ENCODE results near the gene TRMT61A.
A peak's percentile ranks its signal among the peaks of the same experiment; 100 is the strongest.
"Not testable (repeated sequence)": the region's sequence is repeated elsewhere in the genome, so short reads cannot be mapped to it uniquely, and the experiment has no call there.

TRMT61A gene

DNA sequence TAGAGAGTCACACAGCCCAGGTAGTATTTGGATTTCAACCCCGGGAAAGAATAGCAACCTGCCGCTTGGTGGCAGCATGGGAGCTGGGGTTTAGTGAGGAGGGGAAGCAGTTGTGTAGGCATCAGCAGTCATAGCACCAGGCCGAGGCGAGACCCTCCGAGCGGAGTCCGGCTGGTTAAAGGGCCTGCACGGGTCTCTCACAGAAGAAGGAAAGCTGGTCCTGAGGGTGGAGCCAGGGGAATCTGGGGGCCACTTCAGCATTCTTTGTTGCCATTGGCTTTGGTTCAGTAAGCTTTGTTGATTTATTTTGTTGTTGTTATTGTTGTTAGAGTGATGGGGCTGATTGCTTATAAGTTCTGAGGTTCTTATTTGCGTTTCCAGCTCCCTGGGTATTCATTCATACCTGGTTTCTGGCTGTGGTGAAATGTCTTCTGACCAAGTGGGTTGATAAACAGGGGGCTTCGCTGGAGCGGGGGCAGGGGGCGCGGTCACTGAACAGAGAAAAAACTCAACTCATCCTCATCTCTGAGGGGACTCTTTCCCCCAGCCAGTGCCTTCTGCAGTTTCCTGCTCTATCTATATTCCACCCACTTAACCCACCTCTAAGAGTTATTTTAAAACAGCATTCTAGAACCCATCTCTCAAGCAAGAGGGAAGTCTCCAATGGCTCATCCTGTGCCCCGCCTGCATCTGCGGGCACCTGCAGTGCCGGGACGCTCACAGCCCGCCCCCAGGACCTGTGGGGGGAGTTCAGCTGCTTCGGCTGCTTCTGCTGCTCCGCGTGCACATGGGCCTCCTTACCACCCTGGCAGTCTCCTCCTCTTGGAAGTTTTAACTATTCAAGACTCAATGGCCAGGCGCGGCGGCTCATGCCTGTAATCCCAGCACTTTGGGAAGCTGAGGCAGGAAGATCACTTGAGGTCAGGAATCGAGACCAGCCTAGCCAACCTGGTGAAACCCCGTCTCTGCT lies 18.0 kb upstream of the TRMT61A start:
- Histone ChIP-seq H3K4me3 (ENCODE audit: low read depth, low read length) (no peak overlapping the region), H3K27me3 (replicated peaks) (no peaks in the 10 kb centered on the region), H3K27ac (no peak overlapping the region), H3K36me3 (replicated peaks) (peaks cover 44% of the 10 kb centered on the region)
- in situ Hi-C loops (cut with HindIII; ENCODE audit: low pct_ligation_motif_present, low sequenced_read_pairs), result no loop called here
- DNase-seq, result no peak
- TF ChIP-seq, protein P1, sequence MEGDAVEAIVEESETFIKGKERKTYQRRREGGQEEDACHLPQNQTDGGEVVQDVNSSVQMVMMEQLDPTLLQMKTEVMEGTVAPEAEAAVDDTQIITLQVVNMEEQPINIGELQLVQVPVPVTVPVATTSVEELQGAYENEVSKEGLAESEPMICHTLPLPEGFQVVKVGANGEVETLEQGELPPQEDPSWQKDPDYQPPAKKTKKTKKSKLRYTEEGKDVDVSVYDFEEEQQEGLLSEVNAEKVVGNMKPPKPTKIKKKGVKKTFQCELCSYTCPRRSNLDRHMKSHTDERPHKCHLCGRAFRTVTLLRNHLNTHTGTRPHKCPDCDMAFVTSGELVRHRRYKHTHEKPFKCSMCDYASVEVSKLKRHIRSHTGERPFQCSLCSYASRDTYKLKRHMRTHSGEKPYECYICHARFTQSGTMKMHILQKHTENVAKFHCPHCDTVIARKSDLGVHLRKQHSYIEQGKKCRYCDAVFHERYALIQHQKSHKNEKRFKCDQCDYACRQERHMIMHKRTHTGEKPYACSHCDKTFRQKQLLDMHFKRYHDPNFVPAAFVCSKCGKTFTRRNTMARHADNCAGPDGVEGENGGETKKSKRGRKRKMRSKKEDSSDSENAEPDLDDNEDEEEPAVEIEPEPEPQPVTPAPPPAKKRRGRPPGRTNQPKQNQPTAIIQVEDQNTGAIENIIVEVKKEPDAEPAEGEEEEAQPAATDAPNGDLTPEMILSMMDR (IDR thresholded peaks at IDR 0.05; ENCODE audit: low read depth, low read length, missing control alignments), result no peak

DNA sequence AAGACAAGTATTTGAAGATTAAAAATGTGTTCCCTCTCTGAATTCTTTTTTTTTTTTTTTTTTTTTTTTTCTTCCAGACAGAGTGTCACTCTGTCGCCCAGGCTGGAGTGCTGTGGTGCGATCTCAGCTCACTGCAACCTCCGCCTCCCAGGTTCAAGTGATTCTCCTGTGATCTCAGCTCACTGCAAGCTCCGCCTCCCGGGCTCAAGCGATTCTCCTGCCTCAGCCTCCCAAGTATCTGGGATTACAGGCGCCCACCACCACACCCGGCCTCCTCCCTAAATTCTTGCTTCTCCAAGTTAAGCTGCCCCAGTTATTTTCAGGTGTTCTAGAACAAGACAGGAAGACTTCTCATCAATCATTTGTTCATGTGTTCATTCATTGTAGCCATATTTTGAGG lies 16.8 kb upstream of the TRMT61A start:
- peaks cover 39% of the 10 kb centered on the region for H3K36me3 ChIP-seq (replicated peaks)
- in situ Hi-C loops (cut with HindIII; ENCODE audit: low pct_ligation_motif_present, low sequenced_read_pairs); H3K27ac ChIP-seq: not testable (repeated sequence)

DNA sequence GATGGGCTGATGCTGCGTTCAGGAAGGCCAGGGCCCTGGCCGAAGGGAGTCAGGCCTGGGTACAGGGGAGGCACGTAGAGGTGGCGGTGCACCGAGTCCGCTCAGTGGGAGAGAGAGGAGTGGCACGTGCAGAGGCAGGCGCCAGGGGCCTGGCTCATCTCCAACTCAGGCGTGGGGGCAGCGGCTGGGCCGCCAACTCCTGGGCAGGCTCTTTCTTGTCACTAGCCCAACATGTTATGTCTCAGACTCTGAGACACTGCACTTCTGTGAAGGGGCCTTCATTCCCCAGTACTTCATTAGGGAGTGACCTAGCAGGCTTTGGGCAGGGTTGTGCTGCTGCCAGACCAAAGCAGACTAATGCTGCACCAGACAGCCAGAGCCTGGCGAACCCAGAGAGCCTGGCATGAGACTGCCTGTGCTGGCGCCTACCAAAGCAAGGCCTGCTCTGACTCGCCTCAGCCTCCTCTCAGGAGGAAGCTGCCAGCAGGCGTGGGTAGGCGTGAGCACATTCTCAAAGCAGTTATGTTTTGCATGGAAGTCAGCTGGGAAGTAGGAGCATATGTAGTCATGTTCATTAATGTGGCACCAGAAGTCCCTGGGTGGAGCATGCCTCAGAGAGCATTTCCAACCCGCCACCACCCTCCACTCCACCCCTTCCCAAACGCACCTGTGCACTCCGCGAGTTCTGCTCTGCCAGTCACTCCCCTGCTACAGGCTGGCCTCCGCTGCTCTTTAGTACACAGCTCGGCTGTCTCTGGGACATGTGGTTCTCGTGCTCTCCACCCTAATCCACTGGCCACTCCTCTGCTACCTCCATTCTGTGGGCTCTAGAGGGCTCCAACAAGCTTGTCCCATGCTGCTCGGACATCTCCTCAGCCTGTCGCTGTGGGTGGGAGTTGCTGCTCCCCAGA lies 16.0 kb upstream of the TRMT61A start:
- DNase-seq, result no peak
- no peaks in the 10 kb centered on the region for H3K27me3 ChIP-seq (replicated peaks)
- no peak overlapping the region for H3K27ac ChIP-seq
- TF ChIP-seq, protein P1 (IDR thresholded peaks at IDR 0.05; ENCODE audit: low read depth, low read length, missing control alignments), result peak; percentile 6
- peaks cover 33% of the 10 kb centered on the region for H3K36me3 ChIP-seq (replicated peaks)
- in situ Hi-C loops (cut with HindIII; ENCODE audit: low pct_ligation_motif_present, low sequenced_read_pairs), result no loop called here
- H3K4me3 ChIP-seq (ENCODE audit: low read depth, low read length), result no peak overlapping the region

More for the DNA sequence above, 16.8 kb upstream of the TRMT61A start:
- not testable (repeated sequence) for H3K27me3 ChIP-seq (replicated peaks); H3K4me3 ChIP-seq (ENCODE audit: low read depth, low read length); DNase-seq

DNA sequence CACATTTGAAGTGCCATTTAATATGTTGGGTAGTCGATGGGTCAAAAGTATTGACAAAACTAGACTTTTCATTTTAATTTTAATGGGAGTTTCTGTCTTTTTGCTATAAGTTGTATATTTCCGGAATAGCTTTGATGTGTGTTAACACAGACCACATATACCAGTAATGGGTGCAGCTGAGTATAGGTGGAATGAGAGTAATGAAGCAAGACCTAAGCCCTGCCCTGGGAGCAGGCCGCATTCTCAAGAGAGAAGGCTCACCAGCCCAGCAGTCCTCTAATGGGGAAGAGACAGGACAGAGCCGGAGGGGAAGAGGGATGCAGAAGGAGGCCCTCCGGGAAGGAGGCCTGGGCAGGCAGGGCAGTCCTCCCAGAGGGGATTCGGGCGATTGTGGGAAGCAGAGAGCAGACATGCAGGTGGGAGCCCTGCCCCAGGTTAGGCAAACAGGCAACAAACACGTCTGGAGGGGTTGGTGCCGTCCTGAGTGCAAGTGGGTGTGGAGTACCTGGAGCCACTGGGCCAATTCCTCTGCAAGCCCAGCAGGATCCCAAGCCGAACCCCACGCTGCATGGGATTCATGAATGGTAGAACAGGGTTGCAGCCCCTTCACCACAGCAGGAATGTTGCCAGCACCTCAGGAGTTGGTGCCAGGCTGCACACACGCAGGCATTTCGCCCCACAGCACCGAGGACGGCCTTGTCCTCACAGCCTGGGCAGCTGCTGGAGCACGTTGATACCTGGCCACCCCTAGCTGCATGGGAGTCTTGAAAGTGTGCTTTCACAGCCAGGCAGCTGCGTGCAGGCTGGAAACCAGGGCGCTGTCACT lies 14.2 kb upstream of the TRMT61A start:
- Histone ChIP-seq H3K36me3 (replicated peaks) (peaks cover 18% of the 10 kb centered on the region), H3K27me3 (replicated peaks) (no peaks in the 10 kb centered on the region), H3K27ac (no peak overlapping the region), H3K4me3 (ENCODE audit: low read depth, low read length) (no peak overlapping the region)
- in situ Hi-C loops (cut with HindIII; ENCODE audit: low pct_ligation_motif_present, low sequenced_read_pairs), result no loop called here
- TF ChIP-seq, protein P1 (IDR thresholded peaks at IDR 0.05; ENCODE audit: low read depth, low read length, missing control alignments), result no peak
- DNase-seq, result no peak

DNA sequence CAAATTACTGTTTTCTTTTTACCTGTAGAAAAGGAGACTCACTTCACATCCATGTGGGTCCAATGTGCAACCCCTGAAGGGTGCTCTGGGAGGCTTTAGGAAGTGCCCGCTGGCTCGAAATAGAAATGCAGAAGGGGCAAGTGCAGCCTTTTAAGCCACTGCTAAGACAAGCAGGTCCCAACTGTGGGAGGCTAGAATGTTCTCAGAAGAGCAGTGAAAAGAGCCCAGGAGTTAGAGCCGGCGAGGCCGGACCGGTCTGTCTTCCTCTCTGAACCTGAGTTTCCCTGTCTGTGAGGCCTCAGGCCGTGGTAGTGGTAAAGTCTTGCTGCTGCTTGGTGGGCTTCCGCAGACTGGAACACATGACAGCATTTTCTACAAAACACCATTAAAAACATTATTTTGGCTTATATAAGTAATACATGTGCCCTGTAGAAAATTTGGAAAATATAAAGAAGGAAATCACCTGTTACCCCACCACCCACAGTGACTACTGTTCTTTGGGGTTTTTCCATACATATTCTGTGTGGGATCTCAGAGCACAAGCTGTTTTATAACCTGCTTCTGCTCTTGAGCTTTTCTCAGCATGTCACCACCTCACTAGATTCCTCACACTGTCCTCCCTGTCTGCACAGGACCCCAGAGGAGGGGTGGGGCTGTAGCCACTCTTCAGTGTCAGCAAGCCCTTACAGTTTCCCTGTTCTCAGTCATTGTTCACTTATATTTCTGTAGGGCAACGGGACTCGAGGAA lies 12.4 kb upstream of the TRMT61A start:
- in situ Hi-C loops (cut with HindIII; ENCODE audit: low pct_ligation_motif_present, low sequenced_read_pairs), result no loop called here
- Histone ChIP-seq H3K27ac (no peak overlapping the region), H3K4me3 (ENCODE audit: low read depth, low read length) (no peak overlapping the region), H3K27me3 (replicated peaks) (no peaks in the 10 kb centered on the region), H3K36me3 (replicated peaks) (peaks cover 9% of the 10 kb centered on the region)
- no peak for DNase-seq
- TF ChIP-seq, protein P1 (IDR thresholded peaks at IDR 0.05; ENCODE audit: low read depth, low read length, missing control alignments), result no peak

Measured in brain microvascular endothelial cell (primary cell).